Activated CD8-positive, alpha-beta memory T cell treated with anti-CD3 and anti-CD28 coated beads for 4 hours (primary cell): Measurements from ENCODE around the gene BRD3.

Experiments
- DNase-seq, 2 donors: peaks; one replicate each; pipeline ENCODE4 v3.0.0-alpha.2; 2020; ENCODE audit warnings: low read depth in 2 of 2

Gene BRD3

GRCh38 chr9:134054891-134055811, 12.7 kb downstream of the BRD3 start:
- DNase-seq: no peak

DNA sequence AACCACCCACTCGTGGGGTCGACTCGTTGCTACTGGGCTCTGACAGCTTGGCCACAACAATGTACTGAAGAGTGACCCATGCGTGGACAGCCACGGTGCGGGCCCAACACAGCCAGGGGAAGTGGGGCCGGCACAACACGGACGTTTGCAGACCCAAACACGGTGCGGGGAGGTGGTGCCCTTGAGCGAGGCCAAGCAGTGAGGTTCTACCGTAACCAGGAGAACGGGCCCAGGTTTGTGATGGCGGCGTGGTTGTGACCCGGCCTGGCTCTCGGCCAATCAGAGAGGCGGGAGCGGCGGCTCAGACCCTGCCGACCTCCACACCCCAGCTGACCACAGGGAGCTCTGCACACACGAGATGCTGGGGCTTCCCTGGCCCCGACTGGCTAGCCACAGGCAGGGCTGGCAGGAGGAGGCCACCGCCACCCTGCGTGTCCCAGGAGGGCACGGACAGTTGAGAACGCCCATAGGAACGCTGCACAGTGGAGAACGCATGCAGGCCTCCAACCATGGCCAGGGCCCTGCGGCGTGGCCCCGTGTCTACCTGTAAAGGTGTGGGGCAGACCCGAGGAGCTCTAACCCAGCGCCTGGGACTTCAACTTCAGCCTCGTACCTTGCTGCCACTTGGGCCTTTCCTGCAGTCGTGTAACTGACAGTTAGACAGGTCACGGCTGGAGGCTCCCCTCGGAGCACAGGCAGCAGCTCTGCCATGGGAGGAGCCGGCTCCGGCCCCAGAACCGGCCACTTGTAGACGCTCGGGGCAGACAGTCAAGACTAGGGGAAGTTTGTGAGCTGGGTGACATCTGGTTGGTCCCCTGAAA, 13.7 kb downstream of the BRD3 start:
- no peak for DNase-seq

GRCh38 chr9:134053401-134053871, 14.4 kb downstream of the BRD3 start:
- no peak for DNase-seq

- DNase-seq: no peak
Measured at GRCh38 chr9:134052941-134053340, 14.9 kb downstream of the BRD3 start.

DNA sequence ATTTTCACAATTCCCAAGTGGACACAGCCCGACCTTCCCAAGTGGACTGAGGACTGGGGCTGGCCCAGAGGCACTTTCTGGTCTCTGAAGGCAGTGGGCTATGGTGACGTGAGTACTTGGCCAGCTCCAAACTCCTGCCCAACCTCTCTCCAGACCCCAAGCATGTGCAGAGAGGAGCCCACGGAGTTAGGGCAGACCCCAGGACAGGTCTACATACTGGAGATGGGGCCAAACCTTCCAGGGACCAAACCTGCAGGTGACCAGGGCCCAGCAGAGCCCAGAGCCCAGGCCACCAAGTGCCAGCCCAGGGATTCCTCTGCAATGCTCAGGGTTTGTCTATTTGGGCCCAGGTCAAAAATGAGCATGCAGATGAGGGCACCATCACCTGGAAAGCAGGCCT, 15.3 kb downstream of the BRD3 start:
- DNase-seq: no peak

DNA sequence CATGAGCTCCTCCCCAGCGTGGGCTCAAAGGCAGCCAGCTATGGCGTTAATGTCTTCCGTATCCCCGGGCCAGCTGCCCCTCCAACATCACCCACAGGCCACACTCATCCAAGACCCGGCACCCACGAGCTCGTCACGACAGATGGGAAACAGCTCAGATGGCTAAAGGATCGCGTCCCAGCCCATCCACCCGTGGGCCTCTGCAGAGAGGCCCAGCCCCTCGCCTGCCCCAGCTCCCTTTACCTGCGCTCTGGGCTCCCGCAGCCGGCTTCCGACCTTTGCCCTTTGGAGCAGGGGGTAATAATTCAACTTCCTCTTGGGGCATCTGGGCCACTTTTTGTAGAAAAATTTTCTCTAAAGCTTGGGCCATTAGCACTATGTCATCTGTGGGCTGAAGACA, 16.5 kb downstream of the BRD3 start:
- DNase-seq: no peak

DNA sequence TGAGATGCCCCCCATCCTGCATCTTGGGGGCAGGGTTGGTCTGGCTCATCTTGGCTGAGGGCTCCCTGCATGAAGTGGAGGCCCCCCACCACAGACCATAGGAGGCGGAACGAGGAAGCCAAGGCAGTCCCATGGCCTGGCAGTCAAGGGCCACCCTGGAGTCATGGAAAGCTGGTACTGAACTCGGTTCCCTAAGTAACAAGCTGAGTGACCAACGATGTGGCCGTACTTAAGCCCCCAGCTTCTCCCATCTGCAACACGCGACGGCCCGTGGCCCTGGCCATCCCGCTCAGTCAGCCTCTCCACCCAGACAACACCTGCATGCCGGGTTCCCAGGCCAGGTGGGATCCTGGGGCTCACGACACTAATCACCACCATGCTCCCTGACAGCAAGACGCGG, 17.1 kb downstream of the BRD3 start:
- no peak for DNase-seq

DNA sequence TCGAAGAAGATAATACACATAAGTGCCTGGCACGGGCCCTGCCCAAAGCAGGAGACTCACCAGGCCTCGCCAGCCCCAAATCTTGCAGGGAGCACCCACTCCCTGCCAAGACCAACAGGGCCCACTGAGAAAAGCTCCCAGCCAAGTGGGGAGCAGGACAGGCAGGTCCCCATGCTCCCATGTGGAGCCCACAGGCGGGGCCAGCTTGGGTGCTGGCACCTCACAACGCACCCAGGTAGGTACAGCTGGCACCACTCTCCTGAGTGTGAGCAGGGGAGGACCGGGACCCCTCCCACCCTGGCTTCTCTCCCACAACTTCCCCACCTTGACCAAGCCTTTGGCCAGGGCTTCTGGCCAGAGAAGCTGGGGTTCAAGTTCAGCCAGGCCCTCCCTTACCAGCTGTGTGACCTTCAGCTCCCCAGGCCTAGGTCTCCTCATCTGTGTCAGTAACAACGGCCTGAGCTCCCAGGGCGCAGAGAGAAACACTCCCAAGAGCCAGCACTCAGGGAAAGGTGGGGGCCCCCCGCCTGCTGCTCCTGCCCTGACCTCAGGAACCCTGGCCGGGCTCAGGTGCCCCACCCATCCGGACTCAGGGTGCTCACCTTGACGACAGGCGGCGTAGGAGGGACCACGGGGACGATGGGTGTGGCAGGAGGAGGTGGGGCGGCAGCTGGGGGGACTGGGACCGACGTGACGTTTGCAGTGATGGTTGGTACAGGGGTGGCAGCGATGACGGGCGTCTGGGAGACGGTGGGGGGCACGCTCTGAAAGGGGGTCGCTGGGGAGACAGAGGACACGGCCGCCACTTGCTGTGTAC, 17.8 kb downstream of the BRD3 start:
- DNase-seq: no peak

DNA sequence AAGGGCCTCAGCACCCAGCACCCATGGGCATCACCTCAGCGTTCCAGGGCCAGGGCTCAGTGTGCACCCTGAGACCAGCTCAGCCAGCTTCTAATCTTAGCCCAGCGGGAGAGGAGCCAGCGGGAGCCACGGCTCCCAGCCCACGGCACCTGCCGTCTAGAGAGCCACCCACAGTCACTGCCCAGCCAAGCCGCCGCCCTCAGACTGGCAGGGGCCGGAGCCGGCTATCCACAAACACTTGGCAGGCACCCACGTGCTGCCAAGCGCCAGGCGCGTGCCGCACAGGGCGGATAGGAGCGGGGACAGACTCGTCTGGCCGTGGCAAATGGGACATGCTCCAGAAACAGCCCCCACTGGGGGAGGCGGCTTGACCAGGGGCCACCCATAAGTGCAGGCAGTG, 18.6 kb downstream of the BRD3 start:
- no peak for DNase-seq

GRCh38 chr9:134048582-134048968, 19.3 kb downstream of the BRD3 start:
- no peak for DNase-seq

GRCh38 chr9:134047868-134048581, 19.8 kb downstream of the BRD3 start:
- DNase-seq: no peak

DNA sequence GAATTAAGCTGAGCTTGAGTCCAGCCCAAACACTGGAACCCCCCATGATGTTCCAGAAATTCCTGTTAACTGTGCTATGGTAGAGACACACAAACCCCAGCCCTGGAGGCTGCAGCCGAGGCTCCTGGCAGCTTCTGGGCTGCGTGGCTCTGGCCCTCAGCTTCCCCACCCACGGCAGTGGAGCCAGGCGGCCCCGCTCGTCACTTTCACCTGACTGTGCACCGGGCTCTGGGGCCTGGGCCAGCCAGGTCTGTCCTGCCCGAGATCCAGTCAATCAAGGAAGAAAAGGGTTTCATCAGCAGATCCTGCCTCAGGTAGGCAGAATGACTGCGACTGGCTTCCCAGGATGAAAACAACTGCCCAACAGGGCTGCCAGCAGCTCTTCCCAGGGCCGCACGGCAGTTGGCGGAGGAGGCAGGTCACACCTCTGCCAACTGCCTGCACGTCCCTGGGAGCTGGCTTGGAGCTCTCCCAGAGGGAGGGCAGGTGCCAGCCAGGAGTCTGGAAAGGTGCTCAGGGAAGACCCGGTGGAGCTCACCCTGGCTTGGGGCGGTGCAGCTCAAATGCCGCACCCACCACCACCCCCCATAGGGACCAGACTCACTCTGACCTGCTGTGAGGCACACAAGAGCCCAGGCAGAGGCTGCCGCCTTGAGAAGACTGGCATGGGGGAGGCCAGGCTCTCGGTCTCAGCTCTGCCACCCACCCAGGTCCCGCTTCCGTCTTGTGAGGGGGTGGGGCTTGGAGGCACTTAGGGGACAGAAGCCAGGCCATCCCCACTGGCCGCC, 20.7 kb downstream of the BRD3 start:
- DNase-seq: no peak

- no peak for DNase-seq
Measured at GRCh38 chr9:134045841-134046544, 21.8 kb downstream of the BRD3 start.

DNA sequence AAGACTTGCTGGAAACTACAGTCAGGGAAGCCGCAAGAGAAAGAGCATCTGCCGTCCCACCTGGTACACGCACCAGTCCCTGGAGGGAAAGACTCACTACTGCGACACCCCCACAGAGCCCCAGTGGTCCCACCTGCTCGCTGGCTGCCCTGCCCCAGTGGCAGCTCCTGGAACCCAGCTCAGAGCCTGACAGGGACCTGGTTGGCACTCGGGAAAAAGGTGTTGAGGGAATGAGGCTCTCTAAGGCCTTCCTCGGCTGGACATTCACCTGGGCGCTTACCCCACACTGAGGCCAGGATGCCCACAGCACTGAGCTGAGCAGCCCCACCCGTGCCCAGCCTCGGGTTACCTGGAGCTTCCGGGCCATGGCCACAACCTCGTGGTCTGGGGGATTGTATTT, 22.9 kb downstream of the BRD3 start:
- DNase-seq: no peak

DNA sequence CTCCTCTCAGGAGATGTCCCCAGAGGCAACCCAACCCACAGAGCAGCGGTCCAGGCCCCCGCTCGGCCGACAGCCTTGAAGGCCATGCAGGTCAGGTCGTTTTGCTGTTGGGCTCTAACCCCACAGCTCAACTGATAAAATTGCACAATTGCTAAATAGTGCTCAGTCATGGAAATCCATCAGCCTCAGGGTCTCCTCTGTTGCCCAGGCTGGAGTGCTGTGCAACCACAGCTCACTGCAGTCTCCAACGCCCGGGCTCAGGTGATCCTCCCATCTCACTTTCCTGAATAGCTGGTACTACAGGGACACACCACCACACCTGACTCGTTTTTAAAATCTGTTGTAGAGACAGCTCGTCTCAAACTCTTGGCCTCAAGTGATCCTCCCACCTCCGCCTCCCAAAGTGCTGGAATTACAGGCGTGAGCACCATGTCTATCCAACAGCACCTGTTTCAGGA, 24.3 kb downstream of the BRD3 start:
- no peak for DNase-seq

- no peak for DNase-seq
Measured at GRCh38 chr9:134041649-134041962, 26.2 kb downstream of the BRD3 start.

DNA sequence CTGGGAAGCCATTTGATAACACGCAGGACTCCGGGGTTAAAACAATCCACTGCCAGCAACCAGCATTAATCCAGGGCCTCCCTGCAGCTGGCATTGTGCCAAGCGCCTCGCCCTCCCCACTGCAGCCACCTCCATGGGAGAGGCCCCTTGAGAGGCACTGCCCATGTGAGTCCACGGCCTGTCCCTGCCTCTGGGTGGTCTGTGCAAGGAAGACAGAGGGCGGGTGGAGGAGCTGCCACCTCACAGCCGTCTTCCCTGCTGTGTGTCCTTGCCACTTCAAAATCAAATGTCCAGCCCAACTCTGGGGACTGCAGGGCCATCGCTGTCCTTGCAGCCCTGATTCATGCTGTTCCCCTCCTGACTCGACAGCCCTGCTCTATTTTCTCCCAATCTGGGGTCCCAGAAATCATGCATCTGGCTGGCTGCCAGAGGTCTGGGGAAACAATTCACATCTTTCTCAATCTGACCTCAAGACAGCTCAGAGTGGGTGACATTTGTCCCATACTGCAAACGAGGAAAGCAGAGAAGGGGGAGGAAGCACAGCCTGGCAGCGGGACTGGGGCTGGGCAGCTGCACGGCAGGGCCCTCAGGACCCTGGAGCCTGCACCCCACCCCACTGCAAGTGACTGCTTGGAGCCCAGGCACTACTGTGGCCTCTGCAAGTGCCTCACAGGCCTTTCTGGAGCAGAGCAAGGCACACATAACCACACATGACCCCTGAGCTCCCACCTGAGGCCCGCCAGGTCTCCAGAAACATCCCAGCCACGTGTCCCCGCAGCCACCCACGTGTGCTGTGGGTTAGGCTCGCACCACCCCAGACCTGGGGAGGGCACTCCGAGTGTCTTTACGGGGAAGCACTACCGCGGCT, 26.8 kb downstream of the BRD3 start:
- no peak for DNase-seq

DNA sequence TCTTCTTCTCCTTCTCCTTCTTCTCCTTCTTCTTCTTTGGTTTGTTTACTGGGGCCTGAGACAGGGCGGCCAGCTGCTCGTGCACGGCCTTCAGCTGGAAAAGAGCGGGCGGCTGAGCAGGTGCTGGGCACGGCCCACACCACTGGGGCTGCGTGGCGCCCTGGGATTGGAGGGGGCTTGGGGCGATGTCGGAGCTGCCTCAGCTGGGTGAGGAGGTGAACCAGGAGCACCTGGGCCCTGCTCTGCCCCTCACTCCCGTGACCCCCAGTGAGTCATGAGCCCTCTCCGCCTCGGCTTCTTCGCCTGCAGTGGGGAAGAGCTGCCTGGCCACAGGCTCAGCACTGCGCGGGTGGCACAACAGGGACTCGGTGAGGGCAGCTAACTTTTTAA, 27.7 kb downstream of the BRD3 start:
- no peak for DNase-seq
